Body of pancreas (tissue), 4 donors: ENCODE measurements around the gene GFRA1.

ENCODE experiments used
- POLR2A ChIP-seq, 3 donors: fragments of 450-650 bp; IDR thresholded peaks; one replicate each; pipeline ENCODE4 v1.6.1; 2016; ENCODE audit warnings: antibody characterized with exemption in 3 of 3, mild to moderate bottlenecking in 2 of 3
- TF ChIP-seq, protein P1 (sequence below), 7 experiments: fragments of 450-650 bp in 4 of 7; fragments of 200-600 bp in 3 of 7; sonication (generic) in 3 of 7; IDR thresholded peaks; one replicate each; pipeline ENCODE4 v1.5.1; 2016 to 2019; ENCODE audit warnings: antibody characterized with exemption in 7 of 7

DNA sequence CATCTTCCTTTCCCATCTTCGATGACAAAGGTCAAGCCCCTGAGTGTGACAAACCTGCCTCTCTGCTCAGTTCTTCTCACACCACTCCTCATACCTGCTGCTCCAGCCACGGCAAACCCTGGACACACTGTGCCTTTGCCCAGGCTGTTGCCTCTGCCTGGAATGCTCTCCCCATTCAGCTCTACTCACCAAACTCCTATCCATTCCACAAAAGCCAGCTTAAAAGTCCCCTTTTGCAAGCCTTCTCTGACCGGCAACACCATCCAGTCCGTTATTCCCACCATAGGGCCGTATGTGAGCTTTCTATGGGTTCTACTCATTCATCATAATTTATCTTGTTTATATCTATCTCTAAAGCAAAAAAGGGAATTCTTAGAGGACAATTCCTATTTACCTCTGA, 15.2 kb downstream of the GFRA1 start:
- TF ChIP-seq, protein P1, sequence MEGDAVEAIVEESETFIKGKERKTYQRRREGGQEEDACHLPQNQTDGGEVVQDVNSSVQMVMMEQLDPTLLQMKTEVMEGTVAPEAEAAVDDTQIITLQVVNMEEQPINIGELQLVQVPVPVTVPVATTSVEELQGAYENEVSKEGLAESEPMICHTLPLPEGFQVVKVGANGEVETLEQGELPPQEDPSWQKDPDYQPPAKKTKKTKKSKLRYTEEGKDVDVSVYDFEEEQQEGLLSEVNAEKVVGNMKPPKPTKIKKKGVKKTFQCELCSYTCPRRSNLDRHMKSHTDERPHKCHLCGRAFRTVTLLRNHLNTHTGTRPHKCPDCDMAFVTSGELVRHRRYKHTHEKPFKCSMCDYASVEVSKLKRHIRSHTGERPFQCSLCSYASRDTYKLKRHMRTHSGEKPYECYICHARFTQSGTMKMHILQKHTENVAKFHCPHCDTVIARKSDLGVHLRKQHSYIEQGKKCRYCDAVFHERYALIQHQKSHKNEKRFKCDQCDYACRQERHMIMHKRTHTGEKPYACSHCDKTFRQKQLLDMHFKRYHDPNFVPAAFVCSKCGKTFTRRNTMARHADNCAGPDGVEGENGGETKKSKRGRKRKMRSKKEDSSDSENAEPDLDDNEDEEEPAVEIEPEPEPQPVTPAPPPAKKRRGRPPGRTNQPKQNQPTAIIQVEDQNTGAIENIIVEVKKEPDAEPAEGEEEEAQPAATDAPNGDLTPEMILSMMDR (IDR thresholded peaks at IDR 0.05): no peak
- no peak for TF ChIP-seq POLR2A (IDR thresholded peaks at IDR 0.05)
